ENCODE data around the gene ARHGAP6.

ARHGAP6 gene

GRCh38 chrX:11205796-11206195 lies 459.9 kb downstream of the ARHGAP6 start:
- H3K9ac ChIP-seq (ENCODE audit: low read length): no peak overlapping the region
- H3K4me1 ChIP-seq (ENCODE audit: control insufficient read depth, insufficient read depth, low read length): no peaks in the 10 kb centered on the region
- no peak overlapping the region for H3K27ac ChIP-seq (ENCODE audit: low read depth, low read length)
- no peak overlapping the region for H3K4me3 ChIP-seq (ENCODE audit: low read depth, low read length)
- H3K27me3 ChIP-seq (ENCODE audit: control insufficient read depth, insufficient read depth, low read length): no peaks in the 10 kb centered on the region; the same call in 1 of the 2 replicates
- H3K36me3 ChIP-seq (ENCODE audit: control insufficient read depth, insufficient read depth, low read length): no peaks in the 10 kb centered on the region
- H3K9me3 ChIP-seq (ENCODE audit: control insufficient read depth, insufficient read depth, low read depth, low read length): no peaks in the 10 kb centered on the region

- Histone ChIP-seq H3K27me3 (ENCODE audit: control insufficient read depth, insufficient read depth, low read length) (no peaks in the 10 kb centered on the region; the same call in 1 of the 2 replicates), H3K4me1 (ENCODE audit: control insufficient read depth, insufficient read depth, low read length) (peaks cover 4% of the 10 kb centered on the region; the same call in 1 of the 2 replicates), H3K9ac (ENCODE audit: low read length) (no peak overlapping the region), H3K36me3 (ENCODE audit: control insufficient read depth, insufficient read depth, low read length) (no peaks in the 10 kb centered on the region), H3K27ac (ENCODE audit: low read depth, low read length) (no peak overlapping the region), H3K4me3 (ENCODE audit: low read depth, low read length) (no peak overlapping the region), H3K9me3 (ENCODE audit: control insufficient read depth, insufficient read depth, low read depth, low read length) (no peaks in the 10 kb centered on the region)
Observed at GRCh38 chrX:11197671-11198070, 468.0 kb downstream of the ARHGAP6 start.

- Histone ChIP-seq H3K27me3 (ENCODE audit: control insufficient read depth, insufficient read depth, low read length) (no peaks in the 10 kb centered on the region; the same call in 1 of the 2 replicates), H3K9me3 (ENCODE audit: control insufficient read depth, insufficient read depth, low read depth, low read length) (no peaks in the 10 kb centered on the region), H3K4me1 (ENCODE audit: control insufficient read depth, insufficient read depth, low read length) (peaks cover 4% of the 10 kb centered on the region; the same call in 1 of the 2 replicates), H3K36me3 (ENCODE audit: control insufficient read depth, insufficient read depth, low read length) (no peaks in the 10 kb centered on the region), H3K9ac (ENCODE audit: low read length) (no peak overlapping the region), H3K4me3 (ENCODE audit: low read depth, low read length) (no peak overlapping the region), H3K27ac (ENCODE audit: low read depth, low read length) (no peak overlapping the region)
Observed at GRCh38 chrX:11196476-11196875, 469.2 kb downstream of the ARHGAP6 start.

GRCh38 chrX:11193035-11193469 lies 472.7 kb downstream of the ARHGAP6 start:
- Histone ChIP-seq H3K36me3 (ENCODE audit: control insufficient read depth, insufficient read depth, low read length) (no peaks in the 10 kb centered on the region), H3K4me1 (ENCODE audit: control insufficient read depth, insufficient read depth, low read length) (no peaks in the 10 kb centered on the region), H3K4me3 (ENCODE audit: low read depth, low read length) (no peak overlapping the region), H3K9ac (ENCODE audit: low read length) (no peak overlapping the region), H3K27ac (ENCODE audit: low read depth, low read length) (no peak overlapping the region), H3K27me3 (ENCODE audit: control insufficient read depth, insufficient read depth, low read length) (no peaks in the 10 kb centered on the region; the same call in 1 of the 2 replicates), H3K9me3 (ENCODE audit: control insufficient read depth, insufficient read depth, low read depth, low read length) (no peaks in the 10 kb centered on the region)

GRCh38 chrX:11190745-11191510 lies 474.8 kb downstream of the ARHGAP6 start:
- no peak overlapping the region for H3K4me3 ChIP-seq (ENCODE audit: low read depth, low read length)
- H3K9me3 ChIP-seq (ENCODE audit: control insufficient read depth, insufficient read depth, low read depth, low read length): no peaks in the 10 kb centered on the region
- no peak overlapping the region for H3K9ac ChIP-seq (ENCODE audit: low read length)
- no peaks in the 10 kb centered on the region for H3K4me1 ChIP-seq (ENCODE audit: control insufficient read depth, insufficient read depth, low read length)
- H3K27me3 ChIP-seq (ENCODE audit: control insufficient read depth, insufficient read depth, low read length): no peaks in the 10 kb centered on the region; the same call in 1 of the 2 replicates
- no peak overlapping the region for H3K27ac ChIP-seq (ENCODE audit: low read depth, low read length)
- H3K36me3 ChIP-seq (ENCODE audit: control insufficient read depth, insufficient read depth, low read length): no peaks in the 10 kb centered on the region

GRCh38 chrX:11189097-11189496 lies 476.6 kb downstream of the ARHGAP6 start:
- H3K9ac ChIP-seq (ENCODE audit: low read length): no peak overlapping the region
- H3K9me3 ChIP-seq (ENCODE audit: control insufficient read depth, insufficient read depth, low read depth, low read length): no peaks in the 10 kb centered on the region
- H3K4me1 ChIP-seq (ENCODE audit: control insufficient read depth, insufficient read depth, low read length): no peaks in the 10 kb centered on the region
- H3K4me3 ChIP-seq (ENCODE audit: low read depth, low read length): no peak overlapping the region
- no peaks in the 10 kb centered on the region; the same call in 1 of the 2 replicates for H3K27me3 ChIP-seq (ENCODE audit: control insufficient read depth, insufficient read depth, low read length)
- H3K36me3 ChIP-seq (ENCODE audit: control insufficient read depth, insufficient read depth, low read length): no peaks in the 10 kb centered on the region
- H3K27ac ChIP-seq (ENCODE audit: low read depth, low read length): no peak overlapping the region

GRCh38 chrX:11188664-11189063 lies 477.1 kb downstream of the ARHGAP6 start:
- Histone ChIP-seq H3K36me3 (ENCODE audit: control insufficient read depth, insufficient read depth, low read length) (no peaks in the 10 kb centered on the region), H3K27me3 (ENCODE audit: control insufficient read depth, insufficient read depth, low read length) (no peaks in the 10 kb centered on the region; the same call in 1 of the 2 replicates), H3K27ac (ENCODE audit: low read depth, low read length) (no peak overlapping the region), H3K4me3 (ENCODE audit: low read depth, low read length) (no peak overlapping the region), H3K4me1 (ENCODE audit: control insufficient read depth, insufficient read depth, low read length) (no peaks in the 10 kb centered on the region), H3K9me3 (ENCODE audit: control insufficient read depth, insufficient read depth, low read depth, low read length) (no peaks in the 10 kb centered on the region), H3K9ac (ENCODE audit: low read length) (no peak overlapping the region)

GRCh38 chrX:11187001-11187400 lies 478.7 kb downstream of the ARHGAP6 start:
- H3K9me3 ChIP-seq (ENCODE audit: control insufficient read depth, insufficient read depth, low read depth, low read length): no peaks in the 10 kb centered on the region
- H3K27me3 ChIP-seq (ENCODE audit: control insufficient read depth, insufficient read depth, low read length): no peaks in the 10 kb centered on the region; the same call in 1 of the 2 replicates
- H3K4me1 ChIP-seq (ENCODE audit: control insufficient read depth, insufficient read depth, low read length): no peaks in the 10 kb centered on the region
- no peak overlapping the region for H3K9ac ChIP-seq (ENCODE audit: low read length)
- H3K27ac ChIP-seq (ENCODE audit: low read depth, low read length): no peak overlapping the region
- no peak overlapping the region for H3K4me3 ChIP-seq (ENCODE audit: low read depth, low read length)
- H3K36me3 ChIP-seq (ENCODE audit: control insufficient read depth, insufficient read depth, low read length): no peaks in the 10 kb centered on the region

GRCh38 chrX:11185861-11186260 lies 479.9 kb downstream of the ARHGAP6 start:
- Histone ChIP-seq H3K9me3 (ENCODE audit: control insufficient read depth, insufficient read depth, low read depth, low read length) (no peaks in the 10 kb centered on the region), H3K27ac (ENCODE audit: low read depth, low read length) (no peak overlapping the region), H3K4me1 (ENCODE audit: control insufficient read depth, insufficient read depth, low read length) (no peaks in the 10 kb centered on the region), H3K9ac (ENCODE audit: low read length) (no peak overlapping the region), H3K36me3 (ENCODE audit: control insufficient read depth, insufficient read depth, low read length) (no peaks in the 10 kb centered on the region), H3K4me3 (ENCODE audit: low read depth, low read length) (no peak overlapping the region), H3K27me3 (ENCODE audit: control insufficient read depth, insufficient read depth, low read length) (peaks cover under 1% of the 10 kb centered on the region; the same call in 1 of the 2 replicates)

GRCh38 chrX:11180571-11180970 lies 485.1 kb downstream of the ARHGAP6 start:
- H3K9ac ChIP-seq (ENCODE audit: low read length): no peak overlapping the region
- H3K36me3 ChIP-seq (ENCODE audit: control insufficient read depth, insufficient read depth, low read length): no peaks in the 10 kb centered on the region
- peaks cover 9% of the 10 kb centered on the region; the same call in 1 of the 2 replicates for H3K27me3 ChIP-seq (ENCODE audit: control insufficient read depth, insufficient read depth, low read length)
- no peaks in the 10 kb centered on the region for H3K4me1 ChIP-seq (ENCODE audit: control insufficient read depth, insufficient read depth, low read length)
- no peaks in the 10 kb centered on the region for H3K9me3 ChIP-seq (ENCODE audit: control insufficient read depth, insufficient read depth, low read depth, low read length)
- no peak overlapping the region for H3K4me3 ChIP-seq (ENCODE audit: low read depth, low read length)
- H3K27ac ChIP-seq (ENCODE audit: low read depth, low read length): no peak overlapping the region

GRCh38 chrX:11172415-11172814 lies 493.3 kb downstream of the ARHGAP6 start:
- no peaks in the 10 kb centered on the region for H3K36me3 ChIP-seq (ENCODE audit: control insufficient read depth, insufficient read depth, low read length)
- no peaks in the 10 kb centered on the region for H3K9me3 ChIP-seq (ENCODE audit: control insufficient read depth, insufficient read depth, low read depth, low read length)
- no peak overlapping the region for H3K4me3 ChIP-seq (ENCODE audit: low read depth, low read length)
- no peak overlapping the region for H3K27ac ChIP-seq (ENCODE audit: low read depth, low read length)
- H3K9ac ChIP-seq (ENCODE audit: low read length): no peak overlapping the region
- H3K27me3 ChIP-seq (ENCODE audit: control insufficient read depth, insufficient read depth, low read length): peaks cover under 1% of the 10 kb centered on the region; the same call in 1 of the 2 replicates
- no peaks in the 10 kb centered on the region for H3K4me1 ChIP-seq (ENCODE audit: control insufficient read depth, insufficient read depth, low read length)
